Thyroid gland (tissue), 4 donors: ENCODE measurements around the gene VAMP8.

Experiments used
- POLR2A ChIP-seq, 2 donors: fragments of 450-650 bp; IDR thresholded peaks; one replicate each; pipeline ENCODE4 v1.6.1; 2017; ENCODE audit warnings: antibody characterized with exemption in 2 of 2, mild to moderate bottlenecking in 2 of 2, moderate library complexity in 1 of 2
- TF ChIP-seq, protein P1 (sequence below), 6 experiments: fragments of 200-600 bp in 3 of 6; fragments of 450-650 bp in 3 of 6; sonication (generic) in 3 of 6; IDR thresholded peaks; one replicate each; pipeline ENCODE4 v1.5.1; 2016 to 2019; ENCODE audit warnings: antibody characterized with exemption in 6 of 6, mild to moderate bottlenecking in 2 of 6, inconsistent platforms in 1 of 6, moderate library complexity in 1 of 6

GRCh38 chr2:85550486-85550885 lies 26.9 kb upstream of the VAMP8 start:
- TF ChIP-seq, protein P1, sequence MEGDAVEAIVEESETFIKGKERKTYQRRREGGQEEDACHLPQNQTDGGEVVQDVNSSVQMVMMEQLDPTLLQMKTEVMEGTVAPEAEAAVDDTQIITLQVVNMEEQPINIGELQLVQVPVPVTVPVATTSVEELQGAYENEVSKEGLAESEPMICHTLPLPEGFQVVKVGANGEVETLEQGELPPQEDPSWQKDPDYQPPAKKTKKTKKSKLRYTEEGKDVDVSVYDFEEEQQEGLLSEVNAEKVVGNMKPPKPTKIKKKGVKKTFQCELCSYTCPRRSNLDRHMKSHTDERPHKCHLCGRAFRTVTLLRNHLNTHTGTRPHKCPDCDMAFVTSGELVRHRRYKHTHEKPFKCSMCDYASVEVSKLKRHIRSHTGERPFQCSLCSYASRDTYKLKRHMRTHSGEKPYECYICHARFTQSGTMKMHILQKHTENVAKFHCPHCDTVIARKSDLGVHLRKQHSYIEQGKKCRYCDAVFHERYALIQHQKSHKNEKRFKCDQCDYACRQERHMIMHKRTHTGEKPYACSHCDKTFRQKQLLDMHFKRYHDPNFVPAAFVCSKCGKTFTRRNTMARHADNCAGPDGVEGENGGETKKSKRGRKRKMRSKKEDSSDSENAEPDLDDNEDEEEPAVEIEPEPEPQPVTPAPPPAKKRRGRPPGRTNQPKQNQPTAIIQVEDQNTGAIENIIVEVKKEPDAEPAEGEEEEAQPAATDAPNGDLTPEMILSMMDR (IDR thresholded peaks at IDR 0.05), result no peak
- TF ChIP-seq POLR2A (IDR thresholded peaks at IDR 0.05), result no peak
